ENCODE results near the gene ZNF639.

GRCh38 chr3:179309225-179310078 is 13.4 kb upstream of the ZNF639 start:
- TF ChIP-seq MAFK (IDR thresholded peaks at IDR 0.05; ENCODE audit: low read length), result no peak
- TF ChIP-seq CHD1 (IDR thresholded peaks at IDR 0.05; ENCODE audit: low read length), result no peak
- TF ChIP-seq TGIF2 (CRISPR knock-in tag; IDR thresholded peaks at IDR 0.05), result no peak
- TF ChIP-seq POLR2A (conservative IDR thresholded peaks at IDR 0.05), result no peak

Data from K562 (cell line).